ENCODE measurements around the gene SLC35F1. TPM values are rescaled to one million over a fixed set of nuclear protein-coding genes. Genes with fewer than 3 reads are reported as not detected.
A peak's percentile ranks its signal among the peaks of the same experiment; 100 is the strongest.

SLC35F1 gene
- total and polyA plus RNA-seq, 2 donors (not counting 1 experiment from before 2014, with no cell fraction given): 0.09 to 0.17 TPM

- Histone ChIP-seq H3K9me3 (ENCODE audit: control insufficient read depth, insufficient read depth, low read depth, low read length) (no peaks in the 10 kb centered on the region), H3K79me2 (ENCODE audit: control insufficient read depth, insufficient read depth, low read length) (no peaks in the 10 kb centered on the region), H3K9ac (ENCODE audit: insufficient read depth, low read length) (no peak overlapping the region), H3K27ac (ENCODE audit: insufficient read depth, low read length) (no peak overlapping the region), H3K36me3 (ENCODE audit: control insufficient read depth, insufficient read depth, low read length) (no peaks in the 10 kb centered on the region), H3K4me2 (ENCODE audit: extremely low read depth, insufficient read depth, low read length) (no peak overlapping the region), H3K4me3 (replicated peaks in 1 of 4; ENCODE audit: control extremely low read depth in 1 of 4, insufficient read depth in 1 of 4, low read depth in 3 of 4, low read length in 4 of 4) (no peak overlapping the region), H3K4me1 (ENCODE audit: control insufficient read depth, extremely low read depth, insufficient read depth, low read length) (no peaks in the 10 kb centered on the region), H2AFZ (ENCODE audit: low read length) (no peak overlapping the region), H3K27me3 (ENCODE audit: control insufficient read depth, insufficient read depth, low read length) (no peaks in the 10 kb centered on the region), H4K20me1 (ENCODE audit: control insufficient read depth, extremely low read depth, insufficient read depth, low read length) (no peaks in the 10 kb centered on the region)
- peak in 1 of 2 donors; percentile 53 for DNase-seq (ENCODE audit: low read depth in 2 of 2)
- TF ChIP-seq EZH2 (IDR thresholded peaks at IDR 0.05; ENCODE audit: low read length, missing control alignments): no peak
- TF ChIP-seq, protein P1, sequence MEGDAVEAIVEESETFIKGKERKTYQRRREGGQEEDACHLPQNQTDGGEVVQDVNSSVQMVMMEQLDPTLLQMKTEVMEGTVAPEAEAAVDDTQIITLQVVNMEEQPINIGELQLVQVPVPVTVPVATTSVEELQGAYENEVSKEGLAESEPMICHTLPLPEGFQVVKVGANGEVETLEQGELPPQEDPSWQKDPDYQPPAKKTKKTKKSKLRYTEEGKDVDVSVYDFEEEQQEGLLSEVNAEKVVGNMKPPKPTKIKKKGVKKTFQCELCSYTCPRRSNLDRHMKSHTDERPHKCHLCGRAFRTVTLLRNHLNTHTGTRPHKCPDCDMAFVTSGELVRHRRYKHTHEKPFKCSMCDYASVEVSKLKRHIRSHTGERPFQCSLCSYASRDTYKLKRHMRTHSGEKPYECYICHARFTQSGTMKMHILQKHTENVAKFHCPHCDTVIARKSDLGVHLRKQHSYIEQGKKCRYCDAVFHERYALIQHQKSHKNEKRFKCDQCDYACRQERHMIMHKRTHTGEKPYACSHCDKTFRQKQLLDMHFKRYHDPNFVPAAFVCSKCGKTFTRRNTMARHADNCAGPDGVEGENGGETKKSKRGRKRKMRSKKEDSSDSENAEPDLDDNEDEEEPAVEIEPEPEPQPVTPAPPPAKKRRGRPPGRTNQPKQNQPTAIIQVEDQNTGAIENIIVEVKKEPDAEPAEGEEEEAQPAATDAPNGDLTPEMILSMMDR (conservative IDR thresholded peaks at IDR 0.05 in 1 of 2, IDR thresholded peaks at IDR 0.05 in 1 of 2; ENCODE audit: low read depth in 1 of 2, low read length in 2 of 2): no peak
Observed at GRCh38 chr6:118285791-118286190, 378.7 kb downstream of the SLC35F1 start.

DNA sequence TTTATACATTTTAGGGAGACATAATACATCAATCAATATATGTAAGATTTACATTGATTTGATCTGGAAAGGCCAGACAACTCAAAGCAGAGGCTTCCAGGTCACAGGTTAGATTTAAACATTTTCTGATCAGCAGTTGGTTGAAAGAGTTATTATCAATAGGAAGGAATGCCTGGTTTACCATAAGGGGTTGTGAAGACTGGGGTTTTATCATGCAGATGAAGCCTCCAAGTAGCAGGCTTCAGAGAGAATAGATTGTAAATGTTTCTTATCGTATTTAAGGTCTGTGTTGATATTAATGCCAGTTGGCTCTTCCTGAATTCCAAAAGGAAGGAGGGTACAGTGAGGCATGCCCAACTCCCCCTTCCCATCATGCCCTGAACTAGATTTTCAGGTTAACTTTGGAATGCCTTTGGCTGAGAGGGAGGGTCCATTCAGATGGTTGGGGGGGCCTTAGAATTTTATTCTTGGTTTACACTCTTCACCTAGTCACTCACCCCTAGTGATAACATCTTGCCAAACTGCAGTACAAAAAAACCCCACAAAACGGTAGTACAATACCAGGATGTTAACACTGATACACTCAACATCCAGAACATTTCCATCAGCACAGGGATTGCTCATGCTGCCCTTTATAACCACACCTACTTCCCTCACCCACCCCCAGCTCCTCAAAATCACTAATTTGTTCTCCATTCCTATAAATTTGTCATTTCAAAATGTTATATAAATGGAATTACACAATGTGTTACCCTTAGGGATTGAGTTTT is 381.5 kb downstream of the SLC35F1 start:
- Histone ChIP-seq H3K4me2 (ENCODE audit: extremely low read depth, insufficient read depth, low read length) (no peak overlapping the region), H3K27me3 (ENCODE audit: control insufficient read depth, insufficient read depth, low read length) (no peaks in the 10 kb centered on the region), H3K9me3 (ENCODE audit: control insufficient read depth, insufficient read depth, low read depth, low read length) (no peaks in the 10 kb centered on the region), H3K9ac (ENCODE audit: insufficient read depth, low read length) (no peak overlapping the region), H3K36me3 (ENCODE audit: control insufficient read depth, insufficient read depth, low read length) (no peaks in the 10 kb centered on the region), H3K4me1 (ENCODE audit: control insufficient read depth, extremely low read depth, insufficient read depth, low read length) (no peaks in the 10 kb centered on the region), H3K79me2 (ENCODE audit: control insufficient read depth, insufficient read depth, low read length) (no peaks in the 10 kb centered on the region), H3K27ac (ENCODE audit: insufficient read depth, low read length) (no peak overlapping the region), H4K20me1 (ENCODE audit: control insufficient read depth, extremely low read depth, insufficient read depth, low read length) (no peaks in the 10 kb centered on the region), H3K4me3 (replicated peaks in 1 of 4; ENCODE audit: control extremely low read depth in 1 of 4, insufficient read depth in 1 of 4, low read depth in 3 of 4, low read length in 4 of 4) (no peak overlapping the region), H2AFZ (ENCODE audit: low read length) (no peak overlapping the region)
- peak; percentile 41 to 58 for DNase-seq (ENCODE audit: low read depth in 2 of 2)
- TF ChIP-seq, protein P1 (conservative IDR thresholded peaks at IDR 0.05 in 1 of 2, IDR thresholded peaks at IDR 0.05 in 1 of 2; ENCODE audit: low read depth in 1 of 2, low read length in 2 of 2): peak; percentile 32 to 43
- no peak for TF ChIP-seq EZH2 (IDR thresholded peaks at IDR 0.05; ENCODE audit: low read length, missing control alignments)

DNA sequence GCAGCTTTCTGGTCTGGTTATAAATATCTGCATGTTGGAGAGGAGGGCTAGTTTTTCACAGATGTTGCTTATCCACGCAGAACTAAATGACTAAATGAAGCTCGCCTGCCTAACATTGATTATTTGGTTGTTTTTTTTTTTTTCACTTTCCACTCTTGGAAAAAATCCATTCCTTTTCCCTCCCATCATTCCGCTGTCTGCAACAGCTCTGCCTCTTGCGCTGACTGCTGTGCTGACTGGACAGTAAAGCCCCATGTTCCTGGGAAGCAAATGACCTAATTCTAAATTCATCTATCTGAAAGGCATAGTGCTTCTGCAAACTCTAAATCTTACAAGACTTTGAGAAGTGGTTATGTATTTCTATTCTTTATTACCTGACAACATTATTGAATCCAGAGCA is 385.5 kb downstream of the SLC35F1 start:
- DNase-seq (ENCODE audit: low read depth in 2 of 2): peak in 1 of 2 donors; percentile 34
- H3K27me3 ChIP-seq (ENCODE audit: control insufficient read depth, insufficient read depth, low read length): no peaks in the 10 kb centered on the region
- no peak overlapping the region for H3K9ac ChIP-seq (ENCODE audit: insufficient read depth, low read length)
- no peak overlapping the region for H3K27ac ChIP-seq (ENCODE audit: insufficient read depth, low read length)
- no peaks in the 10 kb centered on the region for H3K4me1 ChIP-seq (ENCODE audit: control insufficient read depth, extremely low read depth, insufficient read depth, low read length)
- no peak overlapping the region for H3K4me2 ChIP-seq (ENCODE audit: extremely low read depth, insufficient read depth, low read length)
- no peaks in the 10 kb centered on the region for H3K79me2 ChIP-seq (ENCODE audit: control insufficient read depth, insufficient read depth, low read length)
- no peaks in the 10 kb centered on the region for H3K9me3 ChIP-seq (ENCODE audit: control insufficient read depth, insufficient read depth, low read depth, low read length)
- H2AFZ ChIP-seq (ENCODE audit: low read length): no peak overlapping the region
- H4K20me1 ChIP-seq (ENCODE audit: control insufficient read depth, extremely low read depth, insufficient read depth, low read length): no peaks in the 10 kb centered on the region
- no peak overlapping the region for H3K4me3 ChIP-seq (replicated peaks in 1 of 4; ENCODE audit: control extremely low read depth in 1 of 4, insufficient read depth in 1 of 4, low read depth in 3 of 4, low read length in 4 of 4)
- TF ChIP-seq EZH2 (IDR thresholded peaks at IDR 0.05; ENCODE audit: low read length, missing control alignments): no peak
- TF ChIP-seq, protein P1 (conservative IDR thresholded peaks at IDR 0.05 in 1 of 2, IDR thresholded peaks at IDR 0.05 in 1 of 2; ENCODE audit: low read depth in 1 of 2, low read length in 2 of 2): no peak
- H3K36me3 ChIP-seq (ENCODE audit: control insufficient read depth, insufficient read depth, low read length): no peaks in the 10 kb centered on the region
